HG03139 (cell line): ENCODE measurements around the gene SLC24A3.
"Not testable (repeated sequence)": the region's sequence is repeated elsewhere in the genome, so short reads cannot be mapped to it uniquely, and the experiment has no call there.

Experiments used
- ATAC-seq: cut with Tn5 transposase; IDR thresholded peaks from one replicate; pipeline ENCODE4 v1.9.1; 2021; ENCODE audit not compliant: unreplicated experiment

The SLC24A3 gene

GRCh38 chr20:19727251-19727847, 514.9 kb downstream of the SLC24A3 start:
- no peak for ATAC-seq

- ATAC-seq, result no peak
Observed at GRCh38 chr20:19729672-19730071, 517.2 kb downstream of the SLC24A3 start.

GRCh38 chr20:19730706-19731105, 518.3 kb downstream of the SLC24A3 start:
- ATAC-seq, result no peak

GRCh38 chr20:19734811-19735210, 522.4 kb downstream of the SLC24A3 start:
- no peak for ATAC-seq

GRCh38 chr20:19735446-19735845, 523.0 kb downstream of the SLC24A3 start:
- no peak for ATAC-seq

GRCh38 chr20:19737025-19737424, 524.6 kb downstream of the SLC24A3 start:
- ATAC-seq, result no peak

- ATAC-seq, result no peak
Observed at GRCh38 chr20:19738951-19739350, 526.5 kb downstream of the SLC24A3 start.

GRCh38 chr20:19739351-19739750, 526.9 kb downstream of the SLC24A3 start:
- ATAC-seq, result no peak

GRCh38 chr20:19740512-19740911, 528.1 kb downstream of the SLC24A3 start:
- ATAC-seq, result no peak

- ATAC-seq, result no peak
Observed at GRCh38 chr20:19741924-19742323, 529.5 kb downstream of the SLC24A3 start.

- no peak for ATAC-seq
Observed at GRCh38 chr20:19742974-19743639, 530.7 kb downstream of the SLC24A3 start.

- no peak for ATAC-seq
Observed at GRCh38 chr20:19743640-19743995, 531.2 kb downstream of the SLC24A3 start.

- no peak for ATAC-seq
Observed at GRCh38 chr20:19745106-19745505, 532.7 kb downstream of the SLC24A3 start.

GRCh38 chr20:19745584-19745983, 533.1 kb downstream of the SLC24A3 start:
- ATAC-seq, result no peak

GRCh38 chr20:19746396-19746795, 534.0 kb downstream of the SLC24A3 start:
- no peak for ATAC-seq

- no peak for ATAC-seq
Observed at GRCh38 chr20:19747903-19748302, 535.5 kb downstream of the SLC24A3 start.

- no peak for ATAC-seq
Observed at GRCh38 chr20:19748681-19749080, 536.2 kb downstream of the SLC24A3 start.

- no peak for ATAC-seq
Observed at GRCh38 chr20:19749618-19750071, 537.2 kb downstream of the SLC24A3 start.

- no peak for ATAC-seq
Observed at GRCh38 chr20:19750101-19750606, 537.7 kb downstream of the SLC24A3 start.

GRCh38 chr20:19750907-19751636, 538.6 kb downstream of the SLC24A3 start:
- no peak for ATAC-seq

- ATAC-seq, result not testable (repeated sequence)
Observed at GRCh38 chr20:19754201-19754600, 541.8 kb downstream of the SLC24A3 start.
